Loucy (cell line): ENCODE measurements around the gene SNRNP27.

Experiments used
- H2AFZ ChIP-seq: fragments of 200-600 bp; sonication (generic); 2 replicates; pipeline ENCODE4 v1.6.0; 2016; ENCODE audit warnings: antibody characterized with exemption, mild to moderate bottlenecking, low read length, moderate library complexity
- H3F3A ChIP-seq: fragments of 200-600 bp; 2 replicates; pipeline ENCODE4 v1.6.0; 2016; ENCODE audit warnings: antibody characterized with exemption, low read depth, mild to moderate bottlenecking
- H3K27me3 ChIP-seq: fragments of 200-600 bp; sonication (generic); 2 replicates; pipeline ENCODE4 v1.6.1; 2014; ENCODE audit warnings: low read length, mild to moderate bottlenecking; ENCODE audit not compliant: insufficient read depth, poor library complexity, severe bottlenecking
- H3K36me3 ChIP-seq: fragments of 200-600 bp; sonication (generic); 2 replicates; pipeline ENCODE4 v1.6.1; 2016; ENCODE audit warnings: low read length; ENCODE audit not compliant: insufficient read depth
- H3K4me1 ChIP-seq: fragments of 200-600 bp; sonication (generic); 2 replicates; pipeline ENCODE4 v1.5.1; 2014; ENCODE audit warnings: low read length, mild to moderate bottlenecking; ENCODE audit not compliant: insufficient read depth, poor library complexity, severe bottlenecking
- H3K4me2 ChIP-seq: fragments of 200-600 bp; sonication (generic); 2 replicates; pipeline ENCODE4 v1.6.0; 2014; ENCODE audit warnings: antibody characterized with exemption, low read length, low read depth, mild to moderate bottlenecking; ENCODE audit not compliant: poor library complexity, severe bottlenecking
- H3K4me3 ChIP-seq: fragments of 200-600 bp; sonication (generic); 2 replicates; pipeline ENCODE4 v1.5.1; 2014; ENCODE audit warnings: low read length, mild to moderate bottlenecking, mixed read lengths; ENCODE audit not compliant: poor library complexity, severe bottlenecking
- H3K79me2 ChIP-seq: fragments of 200-600 bp; sonication (generic); 2 replicates; pipeline ENCODE4 v1.6.1; 2014; ENCODE audit warnings: low read length; ENCODE audit not compliant: insufficient read depth
- H3K9ac ChIP-seq: fragments of 200-600 bp; sonication (generic); 2 replicates; pipeline ENCODE4 v1.6.0; 2014; ENCODE audit warnings: mild to moderate bottlenecking, low read depth, low read length, moderate library complexity; ENCODE audit not compliant: poor library complexity, severe bottlenecking
- H3K9me2 ChIP-seq: fragments of 200-600 bp; sonication (generic); replicated peaks from 2 replicates; pipeline ENCODE4 v1.6.1; 2016; ENCODE audit warnings: low read depth, low read length, mixed read lengths
- H3K9me3 ChIP-seq: fragments of 200-600 bp; sonication (generic); 2 replicates; pipeline ENCODE4 v1.6.1; 2014; ENCODE audit warnings: mild to moderate bottlenecking, antibody characterized with exemption, low read length, low read depth; ENCODE audit not compliant: insufficient read depth
- H4K20me1 ChIP-seq: fragments of 200-600 bp; sonication (generic); 2 replicates; pipeline ENCODE4 v1.6.0; 2014; ENCODE audit warnings: antibody characterized with exemption, low read length, mild to moderate bottlenecking; ENCODE audit not compliant: insufficient read depth, poor library complexity, severe bottlenecking
- EZH2phosphoT487 ChIP-seq: fragments of 200-600 bp; IDR thresholded peaks from 2 replicates; pipeline ENCODE4 v1.6.1; 2018; ENCODE audit warnings: antibody characterized with exemption, mild to moderate bottlenecking, moderate library complexity, borderline replicate concordance
- TF ChIP-seq, protein P1 (sequence below): fragments of 200-600 bp; sonication (generic); conservative IDR thresholded peaks from 2 replicates; pipeline ENCODE4 v1.5.1; 2014; ENCODE audit warnings: mild to moderate bottlenecking, antibody characterized with exemption, low read length

SNRNP27 gene

DNA sequence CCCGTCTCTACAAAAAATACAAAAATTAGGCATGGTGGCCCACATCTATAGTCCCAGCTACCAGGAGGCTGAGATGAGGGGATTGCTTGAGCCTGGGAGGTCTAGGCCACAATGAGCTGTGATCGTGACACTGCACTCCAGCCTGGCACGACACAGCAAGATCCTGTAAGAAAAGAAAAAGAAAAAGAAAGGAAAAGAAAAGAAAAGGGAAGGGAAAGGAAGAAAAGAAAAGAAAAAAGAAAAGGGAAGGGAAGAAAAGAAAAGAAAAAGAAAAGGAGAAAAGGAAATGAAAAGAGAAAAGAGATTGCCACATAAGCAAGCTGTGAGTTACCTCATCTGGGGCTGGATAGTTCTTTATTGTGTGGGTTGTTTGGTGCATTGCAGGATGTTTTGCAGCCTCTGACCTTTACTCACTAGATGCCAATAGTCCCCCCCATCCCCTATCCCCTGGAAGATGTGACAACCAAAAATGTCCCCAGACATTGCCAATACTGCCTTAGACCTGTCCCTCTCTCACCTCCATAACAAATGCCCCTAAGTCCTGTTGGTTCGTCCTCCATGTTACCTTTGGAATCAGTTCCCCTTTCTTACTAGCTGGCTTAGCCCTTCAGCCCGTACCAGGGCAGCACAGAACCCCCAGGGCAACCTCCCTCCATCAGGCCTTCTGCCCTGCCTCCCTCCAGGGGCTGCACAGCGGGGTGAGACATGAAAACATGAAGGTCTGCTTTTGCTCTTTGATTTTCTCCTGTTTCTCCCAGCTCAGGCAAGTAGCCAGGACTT lies 58.8 kb downstream of the SNRNP27 start:
- Histone ChIP-seq H3K27me3 (no peaks in the 10 kb centered on the region), H3K36me3 (no peaks in the 10 kb centered on the region), H3K9me3 (no peaks in the 10 kb centered on the region), H3K9me2 (no peaks in the 10 kb centered on the region), H3K4me1 (peaks cover 3% of the 10 kb centered on the region), H3K79me2 (no peaks in the 10 kb centered on the region), H3K9ac (no peak overlapping the region), H2AFZ (no peak overlapping the region), H3F3A (no peaks in the 10 kb centered on the region), H3K4me3 (no peak overlapping the region), H4K20me1 (no peaks in the 10 kb centered on the region), H3K4me2 (no peak overlapping the region)
- TF ChIP-seq, protein P1, sequence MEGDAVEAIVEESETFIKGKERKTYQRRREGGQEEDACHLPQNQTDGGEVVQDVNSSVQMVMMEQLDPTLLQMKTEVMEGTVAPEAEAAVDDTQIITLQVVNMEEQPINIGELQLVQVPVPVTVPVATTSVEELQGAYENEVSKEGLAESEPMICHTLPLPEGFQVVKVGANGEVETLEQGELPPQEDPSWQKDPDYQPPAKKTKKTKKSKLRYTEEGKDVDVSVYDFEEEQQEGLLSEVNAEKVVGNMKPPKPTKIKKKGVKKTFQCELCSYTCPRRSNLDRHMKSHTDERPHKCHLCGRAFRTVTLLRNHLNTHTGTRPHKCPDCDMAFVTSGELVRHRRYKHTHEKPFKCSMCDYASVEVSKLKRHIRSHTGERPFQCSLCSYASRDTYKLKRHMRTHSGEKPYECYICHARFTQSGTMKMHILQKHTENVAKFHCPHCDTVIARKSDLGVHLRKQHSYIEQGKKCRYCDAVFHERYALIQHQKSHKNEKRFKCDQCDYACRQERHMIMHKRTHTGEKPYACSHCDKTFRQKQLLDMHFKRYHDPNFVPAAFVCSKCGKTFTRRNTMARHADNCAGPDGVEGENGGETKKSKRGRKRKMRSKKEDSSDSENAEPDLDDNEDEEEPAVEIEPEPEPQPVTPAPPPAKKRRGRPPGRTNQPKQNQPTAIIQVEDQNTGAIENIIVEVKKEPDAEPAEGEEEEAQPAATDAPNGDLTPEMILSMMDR: no peak
- no peak for TF ChIP-seq EZH2phosphoT487

DNA sequence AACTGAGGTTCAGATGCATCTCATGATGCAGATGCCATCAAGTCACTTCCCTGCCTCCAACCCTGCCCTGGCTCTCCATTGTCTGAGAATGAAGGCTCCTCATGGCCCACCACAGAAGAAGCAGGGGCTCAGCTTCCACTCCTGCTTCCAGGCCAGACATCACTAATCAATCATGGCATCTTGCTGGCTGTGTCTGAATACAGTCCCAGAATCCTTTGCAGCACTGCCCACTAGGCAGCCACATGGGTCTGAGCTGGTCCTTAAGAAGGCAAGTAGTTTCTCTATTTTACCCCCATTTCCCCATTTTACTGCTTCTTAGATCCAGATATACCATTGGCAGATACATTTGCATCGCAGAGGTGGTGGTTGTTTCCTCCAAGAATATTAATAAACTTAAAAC lies 60.3 kb downstream of the SNRNP27 start:
- H3K4me3 ChIP-seq: no peak overlapping the region
- TF ChIP-seq, protein P1: no peak
- TF ChIP-seq EZH2phosphoT487: no peak
- no peak overlapping the region for H3K4me2 ChIP-seq
- H3K9ac ChIP-seq: no peak overlapping the region
- H2AFZ ChIP-seq: no peak overlapping the region
- H3F3A ChIP-seq: no peaks in the 10 kb centered on the region
- H3K79me2 ChIP-seq: no peaks in the 10 kb centered on the region
- no peaks in the 10 kb centered on the region for H3K27me3 ChIP-seq
- H3K4me1 ChIP-seq: no peaks in the 10 kb centered on the region
- H3K9me2 ChIP-seq: no peaks in the 10 kb centered on the region
- H3K36me3 ChIP-seq: no peaks in the 10 kb centered on the region
- no peaks in the 10 kb centered on the region for H3K9me3 ChIP-seq
- no peaks in the 10 kb centered on the region for H4K20me1 ChIP-seq
